SU-DHL-6 (cell line): ENCODE results near the gene ARL16.
A peak's percentile ranks its signal among the peaks of the same experiment; 100 is the strongest.

Experiments
- H2AFZ ChIP-seq: fragments of 200-600 bp; sonication (generic); 2 replicates; pipeline ENCODE4 v1.6.1; 2014; ENCODE audit warnings: low read depth, mild to moderate bottlenecking, moderate library complexity, mixed read lengths, antibody characterized with exemption, low read length; ENCODE audit not compliant: severe bottlenecking
- H3F3A ChIP-seq: fragments of 200-600 bp; shearing (Covaris generic); 2 replicates; pipeline ENCODE4 v1.6.0; 2016; ENCODE audit warnings: antibody characterized with exemption, mild to moderate bottlenecking; ENCODE audit not compliant: insufficient read depth
- H3K27ac ChIP-seq: fragments of 200-600 bp; sonication (generic); 2 replicates; pipeline ENCODE4 v1.5.1; 2016; ENCODE audit warnings: low read depth, mild to moderate bottlenecking, low read length, moderate library complexity, mixed read lengths
- H3K27me3 ChIP-seq: fragments of 200-600 bp; sonication (generic), shearing (Covaris generic); 2 replicates; pipeline ENCODE4 v1.6.0; 2014; ENCODE audit warnings: mild to moderate bottlenecking, low read length
- H3K36me3 ChIP-seq: fragments of 200-600 bp; sonication (generic); 2 replicates; pipeline ENCODE4 v1.6.1; 2014; ENCODE audit warnings: mild to moderate bottlenecking, low read length, mixed read lengths
- H3K4me2 ChIP-seq: fragments of 300-600, 200-600 bp; shearing (Covaris generic), sonication (generic); 2 replicates; pipeline ENCODE4 v1.6.0; 2014; ENCODE audit warnings: low read length, low read depth, mild to moderate bottlenecking; ENCODE audit not compliant: poor library complexity, severe bottlenecking
- H3K4me3 ChIP-seq: fragments of 200-600 bp; sonication (generic); 2 replicates; pipeline ENCODE4 v1.5.1; 2014; ENCODE audit warnings: antibody characterized with exemption, low read length, mild to moderate bottlenecking, mixed read lengths; ENCODE audit not compliant: insufficient read depth, poor library complexity, severe bottlenecking
- H3K79me2 ChIP-seq: fragments of 200-600 bp; sonication (generic); 2 replicates; pipeline ENCODE4 v1.6.1; 2014; ENCODE audit warnings: mild to moderate bottlenecking, low read length, moderate library complexity; ENCODE audit not compliant: insufficient read depth
- H3K9ac ChIP-seq: fragments of 200-600 bp; sonication (generic); 2 replicates; pipeline ENCODE4 v1.7.0; 2014; ENCODE audit warnings: mild to moderate bottlenecking, low read length
- H3K9me2 ChIP-seq: fragments of 200-600 bp; sonication (generic); replicated peaks from 2 replicates; pipeline ENCODE4 v1.6.1; 2014; ENCODE audit warnings: low read length; ENCODE audit not compliant: insufficient read depth
- H3K9me3 ChIP-seq: fragments of 200-600 bp; sonication (generic); 2 replicates; pipeline ENCODE4 v1.6.1; 2014; ENCODE audit warnings: low read length, mixed read lengths; ENCODE audit not compliant: insufficient read depth
- H4K20me1 ChIP-seq: fragments of 200-600 bp; sonication (generic); 2 replicates; pipeline ENCODE4 v1.6.1; 2014; ENCODE audit warnings: low read depth, mild to moderate bottlenecking, antibody characterized with exemption, low read length, moderate library complexity, mixed read lengths
- EZH2phosphoT487 ChIP-seq: fragments of 200-600 bp; sonication (generic), shearing (Covaris generic); conservative IDR thresholded peaks from 2 replicates; pipeline ENCODE4 v1.6.1; 2018; ENCODE audit warnings: mild to moderate bottlenecking, antibody characterized with exemption, low read length, moderate library complexity, mixed read lengths
- TF ChIP-seq, protein P1 (sequence below): fragments of 200-600 bp; sonication (generic); IDR thresholded peaks from one replicate; pipeline ENCODE4 v1.5.1; 2017; ENCODE audit warnings: antibody characterized with exemption, mild to moderate bottlenecking, low read length, moderate library complexity; ENCODE audit not compliant: insufficient read depth, poor library complexity, severe bottlenecking

Gene ARL16

DNA sequence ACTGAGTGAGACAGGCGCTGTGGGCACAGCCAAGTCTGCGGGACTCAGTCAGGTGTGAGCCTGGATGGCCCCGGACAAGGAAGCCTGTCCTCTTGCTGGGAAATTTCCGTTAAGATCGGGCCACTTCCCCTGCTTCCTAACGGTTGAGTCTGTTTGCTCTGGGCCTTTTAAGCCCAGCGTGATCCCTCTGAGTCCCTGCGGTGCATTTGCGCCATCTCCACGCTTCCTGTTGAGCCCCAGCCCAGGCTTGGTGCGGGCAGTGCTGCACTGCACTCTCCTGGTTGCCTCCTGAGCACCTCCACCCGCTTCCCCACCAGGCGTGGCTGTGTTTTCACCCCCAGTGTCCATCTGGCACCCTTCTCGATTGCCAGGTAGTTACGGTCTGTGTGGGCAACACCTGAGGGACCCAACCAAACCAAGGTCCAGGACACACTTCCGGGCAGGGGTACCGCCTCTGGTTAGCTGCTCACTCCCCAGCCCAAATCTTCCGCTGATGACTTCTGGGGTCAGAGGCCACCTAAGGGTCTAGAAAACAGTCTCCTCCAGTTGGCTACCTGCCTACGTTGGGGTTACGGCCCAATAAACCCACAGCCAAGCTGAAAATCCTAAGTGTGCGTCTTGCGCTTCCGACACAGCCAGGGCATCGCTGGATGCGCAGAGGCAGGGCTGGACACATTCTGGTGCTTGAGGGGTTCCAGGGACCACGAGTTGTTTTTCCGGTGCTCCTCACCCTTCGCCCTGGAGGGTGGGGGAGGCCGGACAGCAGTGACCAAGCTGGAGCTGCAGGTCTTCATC, 27.1 kb upstream of the ARL16 start:
- no peaks in the 10 kb centered on the region for H3K36me3 ChIP-seq
- H4K20me1 ChIP-seq: no peaks in the 10 kb centered on the region
- H2AFZ ChIP-seq: no peak overlapping the region
- H3K27ac ChIP-seq: peak overlapping the region; percentile 55
- TF ChIP-seq, protein P1, sequence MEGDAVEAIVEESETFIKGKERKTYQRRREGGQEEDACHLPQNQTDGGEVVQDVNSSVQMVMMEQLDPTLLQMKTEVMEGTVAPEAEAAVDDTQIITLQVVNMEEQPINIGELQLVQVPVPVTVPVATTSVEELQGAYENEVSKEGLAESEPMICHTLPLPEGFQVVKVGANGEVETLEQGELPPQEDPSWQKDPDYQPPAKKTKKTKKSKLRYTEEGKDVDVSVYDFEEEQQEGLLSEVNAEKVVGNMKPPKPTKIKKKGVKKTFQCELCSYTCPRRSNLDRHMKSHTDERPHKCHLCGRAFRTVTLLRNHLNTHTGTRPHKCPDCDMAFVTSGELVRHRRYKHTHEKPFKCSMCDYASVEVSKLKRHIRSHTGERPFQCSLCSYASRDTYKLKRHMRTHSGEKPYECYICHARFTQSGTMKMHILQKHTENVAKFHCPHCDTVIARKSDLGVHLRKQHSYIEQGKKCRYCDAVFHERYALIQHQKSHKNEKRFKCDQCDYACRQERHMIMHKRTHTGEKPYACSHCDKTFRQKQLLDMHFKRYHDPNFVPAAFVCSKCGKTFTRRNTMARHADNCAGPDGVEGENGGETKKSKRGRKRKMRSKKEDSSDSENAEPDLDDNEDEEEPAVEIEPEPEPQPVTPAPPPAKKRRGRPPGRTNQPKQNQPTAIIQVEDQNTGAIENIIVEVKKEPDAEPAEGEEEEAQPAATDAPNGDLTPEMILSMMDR: no peak
- no peak for TF ChIP-seq EZH2phosphoT487
- H3K9me3 ChIP-seq: no peaks in the 10 kb centered on the region
- peak overlapping the region; percentile 66 for H3K4me2 ChIP-seq
- H3K27me3 ChIP-seq: no peaks in the 10 kb centered on the region
- peaks cover 32% of the 10 kb centered on the region for H3K79me2 ChIP-seq
- H3K4me3 ChIP-seq: peak overlapping the region; percentile 44
- H3F3A ChIP-seq: peaks cover 25% of the 10 kb centered on the region
- peak overlapping the region; percentile 93 for H3K9ac ChIP-seq
- H3K9me2 ChIP-seq: no peaks in the 10 kb centered on the region

DNA sequence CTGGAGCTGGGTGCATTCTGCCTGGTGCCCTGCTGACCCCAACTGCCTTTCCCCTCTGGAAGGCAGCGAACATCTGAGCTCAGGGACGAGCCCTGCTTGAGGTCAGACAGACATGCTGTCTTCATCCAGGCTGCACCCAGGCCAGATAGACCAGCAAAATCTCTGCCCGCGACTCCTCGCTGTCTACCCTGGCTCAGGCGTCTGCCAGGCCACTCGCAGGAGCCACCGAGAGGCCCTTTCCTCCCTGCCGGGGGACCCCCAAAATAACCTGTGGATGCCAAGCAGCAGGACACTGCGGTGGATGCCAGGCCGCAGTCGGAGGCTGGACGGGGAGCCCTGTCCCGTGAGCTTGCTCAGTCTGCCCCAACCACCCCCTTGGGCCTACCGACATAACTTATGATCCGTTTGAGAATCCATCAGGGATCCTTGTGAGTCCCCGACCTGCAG, 25.2 kb upstream of the ARL16 start:
- H4K20me1 ChIP-seq: no peaks in the 10 kb centered on the region
- H3F3A ChIP-seq: peaks cover 25% of the 10 kb centered on the region
- no peaks in the 10 kb centered on the region for H3K9me2 ChIP-seq
- no peaks in the 10 kb centered on the region for H3K27me3 ChIP-seq
- H3K9me3 ChIP-seq: no peaks in the 10 kb centered on the region
- no peak overlapping the region for H2AFZ ChIP-seq
- no peak for TF ChIP-seq EZH2phosphoT487
- TF ChIP-seq, protein P1: no peak
- H3K79me2 ChIP-seq: peaks cover 35% of the 10 kb centered on the region
- no peak overlapping the region for H3K9ac ChIP-seq
- no peaks in the 10 kb centered on the region for H3K36me3 ChIP-seq
- H3K4me3 ChIP-seq: no peak overlapping the region
- H3K27ac ChIP-seq: no peak overlapping the region
- no peak overlapping the region for H3K4me2 ChIP-seq

GRCh38 chr17:81707725-81708646, 24.4 kb upstream of the ARL16 start:
- TF ChIP-seq EZH2phosphoT487: no peak
- TF ChIP-seq, protein P1: no peak
- Histone ChIP-seq H4K20me1 (no peaks in the 10 kb centered on the region), H3K9me2 (no peaks in the 10 kb centered on the region), H3K27ac (no peak overlapping the region), H3K79me2 (peaks cover 35% of the 10 kb centered on the region), H3K9me3 (no peaks in the 10 kb centered on the region), H3F3A (peaks cover 25% of the 10 kb centered on the region), H3K36me3 (no peaks in the 10 kb centered on the region), H3K4me2 (no peak overlapping the region), H3K9ac (no peak overlapping the region), H3K4me3 (no peak overlapping the region), H2AFZ (no peak overlapping the region), H3K27me3 (no peaks in the 10 kb centered on the region)
